ENCODE data around the gene SYCE3.
"Not testable (repeated sequence)": the region's sequence is repeated elsewhere in the genome, so short reads cannot be mapped to it uniquely, and the experiment has no call there.

SYCE3 gene

GRCh38 chr22:50562523-50563412 lies at the start of gene SYCE3:
Gene SYCE3, minus strand, starts transcription at chr22:50562919. Its CDS starts 6,514 bp downstream, at chr22:50556405.
- peak; percentile 99 for DNase-seq

- DNase-seq, result no peak
Measured at GRCh38 chr22:50612168-50612527, 49.4 kb upstream of the SYCE3 start.

GRCh38 chr22:50611341-50612060 lies 48.8 kb upstream of the SYCE3 start:
- DNase-seq, result no peak

- no peak for DNase-seq
Measured at GRCh38 chr22:50610581-50610980, 47.9 kb upstream of the SYCE3 start.

GRCh38 chr22:50610041-50610451 lies 47.3 kb upstream of the SYCE3 start:
- no peak for DNase-seq

GRCh38 chr22:50609599-50609998 lies 46.9 kb upstream of the SYCE3 start:
- no peak for DNase-seq

GRCh38 chr22:50608996-50609395 lies 46.3 kb upstream of the SYCE3 start:
- no peak for DNase-seq

- not testable (repeated sequence) for DNase-seq
Measured at GRCh38 chr22:50608058-50608840, 45.5 kb upstream of the SYCE3 start.

GRCh38 chr22:50607659-50608020 lies 44.9 kb upstream of the SYCE3 start:
- no peak for DNase-seq

GRCh38 chr22:50606946-50607658 lies 44.4 kb upstream of the SYCE3 start:
- DNase-seq, result no peak

- DNase-seq, result peak; percentile 53
Measured at GRCh38 chr22:50606165-50606945, 43.6 kb upstream of the SYCE3 start.

GRCh38 chr22:50605613-50606074 lies 42.9 kb upstream of the SYCE3 start:
- DNase-seq, result no peak

- DNase-seq, result no peak
Measured at GRCh38 chr22:50605002-50605612, 42.4 kb upstream of the SYCE3 start.

- no peak for DNase-seq
Measured at GRCh38 chr22:50604256-50605001, 41.7 kb upstream of the SYCE3 start.

GRCh38 chr22:50603511-50604255 lies 41.0 kb upstream of the SYCE3 start:
- peak; percentile 53 for DNase-seq

- DNase-seq, result no peak
Measured at GRCh38 chr22:50602338-50602700, 39.6 kb upstream of the SYCE3 start.

GRCh38 chr22:50601669-50602337 lies 39.1 kb upstream of the SYCE3 start:
- no peak for DNase-seq

- DNase-seq, result no peak
Measured at GRCh38 chr22:50600967-50601668, 38.4 kb upstream of the SYCE3 start.

- DNase-seq, result no peak
Measured at GRCh38 chr22:50600538-50600937, 37.8 kb upstream of the SYCE3 start, which contains the start of gene MAPK8IP2. Gene MAPK8IP2, plus strand, starts transcription at chr22:50600793. Its CDS starts 26 bp downstream, at chr22:50600819.

All from activated CD8-positive, alpha-beta memory T cell treated with anti-CD3 and anti-CD28 coated beads, Interleukin-2, amount 50 U/mL, for 48 hours (primary cell).